H1 (cell line): ENCODE measurements around the gene NFATC1. TPM values are rescaled to one million over a fixed set of nuclear protein-coding genes. Genes with fewer than 3 reads are reported as not detected.

Experiments
- CTCF ChIA-PET: fragments of 300-600 bp; sonication (Branson Sonifier 250); formaldehyde crosslinking; loops from one replicate; lab custom pipeline; 2021; ENCODE audit not compliant: partially characterized antibody; lab: Charles Lee
- POLR2A ChIA-PET: fragments of 300-600 bp; sonication (Branson Sonifier 250); formaldehyde crosslinking; loops from one replicate; lab custom pipeline; 2021; ENCODE audit warnings: inconsistent platforms; ENCODE audit not compliant: partially characterized antibody; lab: Charles Lee
- DNase-seq, 2 experiments: peaks; one replicate each; pipeline versions ENCODE4 v3.0.0 to v3.0.0-alpha.2; 2010 to 2022; ENCODE audit warnings: low spot score in 2 of 2, low read depth in 1 of 2, mixed read lengths in 1 of 2
- FAIRE-seq: peaks from 2 replicates; lab custom pipeline; 2011; peaks lifted over from hg19 to GRCh38; lab: Jason Lieb, UNC
- H2AFZ ChIP-seq: 2 replicates; pipeline ENCODE4 v1.8.1; 2012; ENCODE audit warnings: low read length, inconsistent platforms
- H2AK5ac ChIP-seq: 2 replicates; pipeline ENCODE4 v1.6.1; 2013; ENCODE audit warnings: low read depth, low read length
- H2BK120ac ChIP-seq: replicated peaks from 2 replicates; pipeline ENCODE3; 2013; ENCODE audit warnings: low read depth, low read length, inconsistent platforms
- H2BK12ac ChIP-seq: 2 replicates; pipeline ENCODE4 v1.6.1; 2013; ENCODE audit warnings: low read depth, low read length
- H2BK15ac ChIP-seq: 2 replicates; pipeline ENCODE4 v1.6.1; 2013; ENCODE audit warnings: low read length
- H2BK20ac ChIP-seq: 2 replicates; pipeline ENCODE4 v1.6.1; 2013; ENCODE audit warnings: low read length
- H2BK5ac ChIP-seq: 2 replicates; pipeline ENCODE4 v1.6.1; 2013; ENCODE audit warnings: low read depth, low read length
- H3K14ac ChIP-seq: 2 replicates; pipeline ENCODE4 v1.6.1; 2013; ENCODE audit warnings: inconsistent platforms; ENCODE audit not compliant: insufficient read length
- H3K18ac ChIP-seq: 2 replicates; pipeline ENCODE4 v1.6.1; 2013; ENCODE audit warnings: low read length; ENCODE audit errors: extremely low read depth
- H3K23ac ChIP-seq: 2 replicates; pipeline ENCODE4 v1.6.1; 2013; ENCODE audit warnings: inconsistent platforms; ENCODE audit not compliant: insufficient read length
- H3K23me2 ChIP-seq: 2 replicates; pipeline ENCODE4 v1.6.1; 2013; ENCODE audit warnings: low read depth, low read length
- H3K27ac ChIP-seq: 2 replicates; pipeline ENCODE4 v1.6.1; 2011; ENCODE audit warnings: low read depth, low read length, inconsistent platforms
- H3K27me3 ChIP-seq, 4 experiments: replicated peaks in 1 of 4; 1 replicate in 1 of 4; 2 replicates in 3 of 4; pipeline versions ENCODE4 v1.6.1 to v1.8.1; 2011 to 2013; ENCODE audit warnings: low read length in 3 of 4, mild to moderate bottlenecking in 3 of 4, inconsistent platforms in 2 of 4, mixed read lengths in 2 of 4, moderate library complexity in 1 of 4; ENCODE audit not compliant: control insufficient read depth in 3 of 4, insufficient read depth in 3 of 4; ENCODE audit errors: extremely low read depth in 1 of 4
- H3K36me3 ChIP-seq, 4 experiments: 2 replicates each; pipeline versions ENCODE4 v1.6.1 to v1.8.1; 2011 to 2013; ENCODE audit warnings: mild to moderate bottlenecking in 4 of 4, low read length in 3 of 4, moderate library complexity in 2 of 4, control low read depth in 1 of 4, inconsistent platforms in 1 of 4; ENCODE audit not compliant: insufficient read depth in 4 of 4, control insufficient read depth in 2 of 4
- H3K4ac ChIP-seq: replicated peaks from 2 replicates; pipeline ENCODE3; 2013; ENCODE audit warnings: low read length, low read depth, mixed read lengths, inconsistent platforms; ENCODE audit not compliant: insufficient read length
- H3K4me1 ChIP-seq, 4 experiments: replicated peaks in 1 of 4; 1 replicate in 1 of 4; 2 replicates in 3 of 4; pipeline versions ENCODE4 v1.6.1 to v1.8.1; 2011 to 2013; ENCODE audit warnings: low read length in 3 of 4, inconsistent platforms in 2 of 4, mixed read lengths in 1 of 4; ENCODE audit not compliant: insufficient read depth in 4 of 4, control insufficient read depth in 3 of 4
- H3K4me2 ChIP-seq, 2 experiments: 2 replicates each; pipeline versions ENCODE4 v1.6.1 to v1.8.1; 2011 to 2013; ENCODE audit warnings: low read depth in 2 of 2, low read length in 2 of 2, control low read depth in 1 of 2, inconsistent platforms in 1 of 2, mild to moderate bottlenecking in 1 of 2; ENCODE audit not compliant: insufficient read depth in 1 of 2
- H3K4me3 ChIP-seq, 4 experiments: fragments of 200-600, 300-600 bp in 1 of 4; sonication (generic), shearing (Covaris generic), sonication (Bioruptor Twin) in 1 of 4; 2 replicates each; pipeline versions ENCODE4 v1.5.1 to v1.8.1; 2011 to 2016; ENCODE audit warnings: low read length in 4 of 4, low read depth in 3 of 4, control low read depth in 2 of 4, inconsistent platforms in 2 of 4, mild to moderate bottlenecking in 2 of 4, mixed read lengths in 1 of 4, moderate library complexity in 1 of 4; ENCODE audit not compliant: insufficient read depth in 2 of 4; ENCODE audit errors: extremely low read depth in 1 of 4
- H3K56ac ChIP-seq: replicated peaks from 2 replicates; pipeline ENCODE3; 2013; ENCODE audit warnings: low read depth, mild to moderate bottlenecking, mixed read lengths, low read length, inconsistent platforms; ENCODE audit not compliant: insufficient read length
- H3K79me1 ChIP-seq: 2 replicates; pipeline ENCODE4 v1.6.1; 2013; ENCODE audit warnings: low read depth, low read length, control low read depth
- H3K79me2 ChIP-seq, 2 experiments: 2 replicates each; pipeline versions ENCODE4 v1.6.1 to v1.8.1; 2012 to 2013; ENCODE audit warnings: low read length in 2 of 2, mild to moderate bottlenecking in 2 of 2, inconsistent platforms in 1 of 2; ENCODE audit not compliant: insufficient read depth in 2 of 2, control insufficient read depth in 1 of 2
- H3K9ac ChIP-seq, 4 experiments: replicated peaks in 1 of 4; 1 replicate in 1 of 4; 2 replicates in 3 of 4; pipeline versions ENCODE4 v1.6.1 to v1.8.1; 2011 to 2013; ENCODE audit warnings: low read depth in 3 of 4, low read length in 3 of 4, control low read depth in 2 of 4, mild to moderate bottlenecking in 2 of 4, moderate library complexity in 2 of 4, inconsistent platforms in 1 of 4; ENCODE audit errors: extremely low read depth in 1 of 4
- H3K9me3 ChIP-seq, 2 experiments: 2 replicates each; pipeline versions ENCODE4 v1.6.1 to v1.8.1; 2012 to 2013; ENCODE audit warnings: mild to moderate bottlenecking in 2 of 2, moderate library complexity in 2 of 2, control low read depth in 1 of 2, inconsistent platforms in 1 of 2, low read depth in 1 of 2, low read length in 1 of 2, mixed read lengths in 1 of 2; ENCODE audit not compliant: insufficient read depth in 2 of 2
- H4K20me1 ChIP-seq, 2 experiments: replicated peaks in 1 of 2; 2 replicates each; pipeline versions ENCODE3 to v1.8.1; 2011 to 2013; ENCODE audit warnings: inconsistent platforms in 2 of 2, low read length in 2 of 2, mild to moderate bottlenecking in 1 of 2; ENCODE audit not compliant: insufficient read depth in 2 of 2, control insufficient read depth in 1 of 2
- H4K5ac ChIP-seq: 2 replicates; pipeline ENCODE4 v1.6.1; 2013; ENCODE audit warnings: low read length, low read depth, mixed read lengths, inconsistent platforms; ENCODE audit not compliant: insufficient read length
- H4K8ac ChIP-seq: 2 replicates; pipeline ENCODE4 v1.8.0; 2013; ENCODE audit warnings: mild to moderate bottlenecking, moderate library complexity, low read length, inconsistent platforms; ENCODE audit not compliant: insufficient read depth; ENCODE audit errors: extremely low read depth
- H4K91ac ChIP-seq: replicated peaks from 2 replicates; pipeline ENCODE3; 2013; ENCODE audit warnings: low read length, mixed read lengths, inconsistent platforms; ENCODE audit not compliant: insufficient read length
- CBX5 ChIP-seq: fragments of 300-800, 300-1000 bp; sonication (generic); IDR thresholded peaks from 2 replicates; pipeline ENCODE4 v1.7.1; 2016; ENCODE audit warnings: antibody characterized with exemption, low read length, low read depth
- CTCF ChIP-seq, 3 experiments: IDR thresholded peaks; 1 replicate in 2 of 3; 2 replicates in 1 of 3; pipeline versions ENCODE4 v1.5.1 to v1.6.1; 2011; ENCODE audit warnings: low read length in 3 of 3, mild to moderate bottlenecking in 3 of 3, inconsistent platforms in 2 of 3, low read depth in 1 of 3, moderate library complexity in 1 of 3; ENCODE audit not compliant: insufficient read depth in 1 of 3; ENCODE audit errors: control extremely low read depth in 1 of 3
- E2F6 ChIP-seq: IDR thresholded peaks from 2 replicates; pipeline ENCODE4 v1.6.1; 2012; ENCODE audit warnings: inconsistent platforms
- MAX ChIP-seq: IDR thresholded peaks from 2 replicates; pipeline ENCODE4 v1.6.1; 2012; ENCODE audit warnings: inconsistent platforms
- POLR2AphosphoS5 ChIP-seq: IDR thresholded peaks from 2 replicates; pipeline ENCODE4 v1.6.1; 2011; ENCODE audit warnings: low read depth, low read length
- RAD21 ChIP-seq, 2 experiments: IDR thresholded peaks in 1 of 2; conservative IDR thresholded peaks in 1 of 2; 2 replicates each; pipeline ENCODE4 v1.6.1; 2011; ENCODE audit warnings: low read depth in 2 of 2, low read length in 2 of 2, improper control_type of control experiment in 1 of 2, inconsistent platforms in 1 of 2, mild to moderate bottlenecking in 1 of 2, moderate library complexity in 1 of 2
- WGBS, 2 experiments: shearing (Covaris generic) in 1 of 2; methylation state at CpG; one replicate each; pipeline versions ENCODE4 v1.1.6 to v1.1.7; 2013 to 2015; ENCODE audit warnings: low lambda C conversion rate in 2 of 2, mixed read lengths in 2 of 2, inconsistent platforms in 1 of 2, low coverage in 1 of 2, missing lambda C conversion rate in 1 of 2; ENCODE audit not compliant: insufficient replicate concordance in 2 of 2, insufficient coverage in 1 of 2, insufficient read length in 1 of 2; ENCODE audit errors: extremely low coverage in 1 of 2, missing lambda C conversion rate in 1 of 2; 5-methylcytosine and 5-hydroxymethylcytosine counted together
- polyA plus RNA-seq, 7 experiments: library from polyadenylated mRNA; depleted of rRNA in 3 of 7; stranded (reverse) in 5 of 7; unstranded in 2 of 7; fragments of >200 nt in 5 of 7; fragments of 200-250 nt in 2 of 7; gene quantifications; 1 replicate in 5 of 7; 2 replicates in 1 of 7; 4 replicates in 1 of 7; pipeline versions ENCODE4 v1.2.1 to v1.2.3, GENCODE V29; 2011 to 2013; ENCODE audit warnings: missing spikeins in 2 of 7, mixed read lengths in 2 of 7
- total RNA-seq: library from RNA; stranded (reverse); fragmentation: NEBNext Ultra II Directional; extraction: Animal tissue kit (Norgen Biotek cat#: 25700); gene quantifications from 2 replicates; pipeline ENCODE4 v1.2.1, GENCODE V29; 2021

The NFATC1 gene
- total and polyA plus RNA-seq, 2 of the 8 experiments (the other 6 are each of a cell fraction or from before 2014, with no cell fraction given), result 2.0 to 6.6 TPM

- Histone ChIP-seq H2BK20ac (no peak overlapping the region), H3K4me2 (no peak overlapping the region), H3K36me3 (peaks cover 0 to 5% (median 0%) of the 10 kb centered on the region in 4 experiments; a peak in 1 of 8 replicates), H3K27me3 (peaks cover 0 to 2% (median 0%) of the 10 kb centered on the region in 4 experiments; a peak in 3 of 7 replicates), H3K79me2 (no peaks in the 10 kb centered on the region), H2BK12ac (peak overlapping the region; percentile 27; the same call in 1 of the 2 replicates), H3K79me1 (0 out of 2 replicates have a peak, but pooled peaks cover 2% of the 10 kb centered on the region), H2BK5ac (no peak overlapping the region), H2BK120ac (no peak overlapping the region), H3K18ac (no peak overlapping the region), H2AFZ (no peak overlapping the region), H3K4ac (no peak overlapping the region), H3K9me3 (no peaks in the 10 kb centered on the region; a peak in 1 of 4 replicates), H2BK15ac (no peak overlapping the region), H3K23ac (no peak overlapping the region), H4K91ac (no peak overlapping the region), H4K5ac (no peak overlapping the region), H3K4me1 (peaks cover 0 to 4% (median 0%) of the 10 kb centered on the region in 4 experiments; a peak in 1 of 7 replicates), H3K9ac (no peak overlapping the region), H3K14ac (no peak overlapping the region), H3K27ac (no peak overlapping the region), H3K4me3 (no peak overlapping the region), H4K20me1 (peaks cover 0 to 5% of the 10 kb centered on the region in 2 experiments), H2AK5ac (no peak overlapping the region), H3K23me2 (peaks cover 10% of the 10 kb centered on the region; the same call in 1 of the 2 replicates), H4K8ac (peak overlapping the region; percentile 12; the same call in 1 of the 2 replicates), H3K56ac (no peak overlapping the region)
- ChIA-PET CTCF (interaction anchor here (0.7 kb wide), 1 partner anchor 35 kb away, joined by 3 read pairs; no protein-coding TSS in a partner anchor), POLR2A (no interaction called here)
- whole genome bisulfite sequencing, 2 experiments, result 84% methylated on average over 32 of the region's 47 CpGs; no CpG with 5 or more reads in 1 of the 2 experiments
- DNase-seq (no peak), FAIRE-seq (no peak)
- TF ChIP-seq RAD21 (IDR thresholded peaks at IDR 0.05 in 1 of 2, conservative IDR thresholded peaks at IDR 0.05 in 1 of 2; ENCODE audit: low read depth in 2 of 2, low read length in 2 of 2) (peak in 1 of 2 experiments; percentile 8; a peak in 1 of 4 replicates), CTCF (IDR thresholded peaks at IDR 0.05; ENCODE audit: control extremely low read depth in 1 of 3, insufficient read depth in 1 of 3, low read depth in 1 of 3, low read length in 3 of 3) (0 out of 4 replicates have a peak, but pooled peaks of 1 of the 3 experiments have one; percentile 3), E2F6 (peak; percentile 43; the same call in 1 of the 2 replicates), CBX5 (no peak), MAX (0 out of 2 replicates have a peak, but pooled peaks have one; percentile 29), POLR2AphosphoS5 (no peak)
Measured at GRCh38 chr18:79411614-79412526, 16.1 kb downstream of the NFATC1 start.
